ENCODE results near the gene RPAIN.

The RPAIN gene, protein sequence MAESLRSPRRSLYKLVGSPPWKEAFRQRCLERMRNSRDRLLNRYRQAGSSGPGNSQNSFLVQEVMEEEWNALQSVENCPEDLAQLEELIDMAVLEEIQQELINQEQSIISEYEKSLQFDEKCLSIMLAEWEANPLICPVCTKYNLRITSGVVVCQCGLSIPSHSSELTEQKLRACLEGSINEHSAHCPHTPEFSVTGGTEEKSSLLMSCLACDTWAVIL

GRCh38 chr17:5419959-5420653 lies at the start of gene RPAIN:
RPAIN (plus strand) TSS chr17:5420182; CDS start chr17:5420211, 29 bp downstream.
- peak; percentile 89 for DNase-seq

GRCh38 chr17:5370411-5370810 lies 49.6 kb upstream of the RPAIN start:
- DNase-seq, result no peak

GRCh38 chr17:5373112-5373511 lies 46.9 kb upstream of the RPAIN start:
- DNase-seq, result no peak

GRCh38 chr17:5378566-5379207 lies 41.3 kb upstream of the RPAIN start:
- DNase-seq, result no peak

GRCh38 chr17:5379351-5380107 lies 40.5 kb upstream of the RPAIN start:
- DNase-seq, result no peak

GRCh38 chr17:5380491-5381135 lies 39.4 kb upstream of the RPAIN start:
- no peak for DNase-seq

DNA sequence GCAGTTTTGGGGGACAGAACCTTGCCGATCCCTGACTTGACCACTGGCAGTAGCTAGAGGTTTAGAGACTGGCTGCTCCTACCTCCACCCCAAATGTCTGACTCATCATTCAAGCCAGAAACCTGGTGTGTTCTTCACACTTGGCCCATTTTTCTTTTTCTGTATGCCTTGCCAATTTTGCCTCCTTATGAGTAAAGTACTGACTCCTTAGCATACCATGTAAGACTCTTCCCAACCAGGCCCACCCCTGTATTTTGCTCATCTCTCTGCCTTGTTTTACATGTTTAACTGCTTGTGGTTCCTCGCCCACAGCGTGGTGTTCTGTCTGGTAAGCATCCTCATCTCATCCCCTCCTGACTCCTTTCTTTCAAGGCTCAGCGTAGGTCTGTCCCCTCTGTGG lies 38.4 kb upstream of the RPAIN start:
- DNase-seq, result no peak

GRCh38 chr17:5391678-5392077 lies 28.3 kb upstream of the RPAIN start:
- no peak for DNase-seq

GRCh38 chr17:5396612-5397011 lies 23.4 kb upstream of the RPAIN start:
- no peak for DNase-seq

- no peak for DNase-seq
Observed at GRCh38 chr17:5399767-5400166, 20.2 kb upstream of the RPAIN start.

- DNase-seq, result no peak
Observed at GRCh38 chr17:5405400-5405799, 14.6 kb upstream of the RPAIN start.

- DNase-seq, result no peak
Observed at GRCh38 chr17:5408186-5408585, 11.8 kb upstream of the RPAIN start.

- no peak for DNase-seq
Observed at GRCh38 chr17:5410594-5411272, 9.2 kb upstream of the RPAIN start.

DNA sequence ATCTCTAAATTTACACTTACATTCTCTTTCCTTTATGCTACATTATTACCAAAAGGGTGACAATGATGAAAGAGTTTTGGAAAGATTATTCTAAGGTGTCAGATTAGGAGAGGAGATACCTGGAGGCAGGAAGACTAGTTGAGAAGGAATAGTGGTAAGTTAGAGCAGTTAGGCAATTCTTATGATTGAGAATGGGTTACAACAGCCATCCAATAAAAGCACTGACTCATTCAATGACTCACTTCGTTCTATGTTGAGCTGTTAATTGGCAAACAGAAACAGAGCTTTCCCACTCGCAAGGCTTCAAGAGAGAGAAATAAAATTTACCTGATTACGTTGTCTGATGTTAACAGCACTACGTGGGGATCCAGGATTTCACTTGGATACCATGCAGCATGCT lies 6.3 kb upstream of the RPAIN start:
- peak; percentile 58 for DNase-seq

- DNase-seq, result no peak
Observed at GRCh38 chr17:5416901-5417300, 3.1 kb upstream of the RPAIN start.

GRCh38 chr17:5418858-5419355 lies 1.1 kb upstream of the RPAIN start:
- DNase-seq, result no peak

- peak; percentile 96 for DNase-seq
Observed at GRCh38 chr17:5419356-5419958, 525 bp upstream of the RPAIN start, which contains the start of gene NUP88. NUP88 (minus strand) TSS chr17:5419662; CDS start chr17:5419650, 12 bp downstream.

GRCh38 chr17:5422505-5422904 lies 2.5 kb downstream of the RPAIN start:
- DNase-seq, result peak; percentile 54

- DNase-seq, result no peak
Observed at GRCh38 chr17:5424909-5425308, 4.9 kb downstream of the RPAIN start.

DNA sequence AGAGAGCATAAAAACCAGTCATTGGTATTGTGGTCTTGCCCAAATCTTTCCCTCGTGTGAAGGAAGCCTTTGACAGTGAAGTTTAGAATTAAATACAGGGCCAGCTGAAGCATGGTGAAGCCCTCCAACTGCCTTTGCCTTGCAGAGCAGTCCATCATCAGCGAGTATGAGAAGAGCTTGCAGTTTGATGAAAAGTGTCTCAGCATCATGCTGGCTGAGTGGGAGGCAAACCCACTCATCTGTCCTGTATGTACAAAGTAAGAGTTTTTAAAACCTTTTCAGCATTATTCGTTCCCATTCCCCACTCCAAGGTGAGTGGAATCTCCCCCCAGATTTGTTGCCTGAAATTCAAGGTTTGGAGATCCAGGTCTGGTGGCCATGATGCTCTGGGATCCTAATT lies 5.8 kb downstream of the RPAIN start:
- no peak for DNase-seq

DNA sequence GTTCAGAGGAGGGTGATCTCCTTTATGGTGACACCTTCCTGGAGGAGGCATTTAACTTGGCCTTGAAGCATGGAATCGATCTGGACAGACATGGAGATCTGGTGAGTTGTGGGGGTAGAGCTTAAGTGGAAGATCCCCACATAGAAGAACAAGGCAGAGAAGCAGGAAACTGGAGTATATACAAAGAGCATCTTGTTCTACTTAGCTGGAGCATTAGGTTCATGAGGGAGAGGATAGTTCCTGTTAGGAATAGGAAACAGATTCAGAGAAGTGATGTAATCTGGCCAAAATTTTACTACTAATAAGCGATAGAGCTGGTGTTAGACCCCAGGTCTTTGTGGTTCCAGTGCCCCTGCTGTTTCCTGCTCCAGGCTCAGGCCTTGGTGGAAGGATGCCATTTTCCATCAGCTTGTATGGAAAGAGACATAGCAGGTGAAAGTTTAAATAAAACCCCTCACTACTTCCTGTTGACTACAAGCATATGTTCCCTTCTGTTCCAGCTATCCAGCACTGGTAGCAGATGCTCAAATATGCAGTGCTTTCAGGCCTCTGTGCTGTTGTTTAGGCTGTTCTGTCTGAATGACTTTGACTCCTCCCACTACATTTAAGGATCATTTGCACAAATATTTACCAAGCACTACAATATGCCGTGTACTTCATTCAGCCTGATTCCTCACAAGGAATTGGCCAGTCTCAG lies 9.4 kb downstream of the RPAIN start:
- DNase-seq, result no peak
